ENCODE results near the gene FADS3.

Gene FADS3

GRCh38 chr11:61908730-61909316 is 17.5 kb upstream of the FADS3 start:
- no peaks in the 10 kb centered on the region for H3K9me3 Mint-ChIP-seq
- H3K4me3 Mint-ChIP-seq = no peak overlapping the region
- H3K27ac Mint-ChIP-seq = no peak overlapping the region
- H3K27me3 Mint-ChIP-seq = peaks cover 5 to 12% of the 10 kb centered on the region in 2 donors
- ATAC-seq (replicated peaks) (no peak), DNase-seq (no peak)
- H3K4me1 Mint-ChIP-seq = peaks cover 11 to 20% of the 10 kb centered on the region in 2 donors
- H3K36me3 Mint-ChIP-seq = no peaks in the 10 kb centered on the region

GRCh38 chr11:61907871-61908729 is 16.8 kb upstream of the FADS3 start:
- Mint-ChIP-seq H3K27ac (no peak overlapping the region), H3K27me3 (peaks cover 8 to 13% of the 10 kb centered on the region in 2 donors), H3K36me3 (no peaks in the 10 kb centered on the region), H3K9me3 (no peaks in the 10 kb centered on the region), H3K4me3 (no peak overlapping the region), H3K4me1 (peaks cover 11 to 20% of the 10 kb centered on the region in 2 donors)
- no peak for DNase-seq
- ATAC-seq (replicated peaks) = no peak

- H3K27me3 Mint-ChIP-seq = peaks cover 5 to 8% of the 10 kb centered on the region in 2 donors
- no peak overlapping the region for H3K4me3 Mint-ChIP-seq
- H3K27ac Mint-ChIP-seq = no peak overlapping the region
- no peaks in the 10 kb centered on the region for H3K9me3 Mint-ChIP-seq
- ATAC-seq (replicated peaks) (no peak), DNase-seq (no peak)
- H3K4me1 Mint-ChIP-seq = peaks cover 7 to 12% of the 10 kb centered on the region in 2 donors
- H3K36me3 Mint-ChIP-seq = no peaks in the 10 kb centered on the region
Measured at GRCh38 chr11:61907282-61907681, 15.9 kb upstream of the FADS3 start.

GRCh38 chr11:61906522-61906909 is 15.2 kb upstream of the FADS3 start:
- H3K27ac Mint-ChIP-seq = no peak overlapping the region
- DNase-seq (no peak), ATAC-seq (replicated peaks) (no peak)
- H3K36me3 Mint-ChIP-seq = no peaks in the 10 kb centered on the region
- no peak overlapping the region for H3K4me3 Mint-ChIP-seq
- no peaks in the 10 kb centered on the region for H3K9me3 Mint-ChIP-seq
- H3K4me1 Mint-ChIP-seq = peaks cover 6 to 7% of the 10 kb centered on the region in 2 donors
- peaks cover 5 to 8% of the 10 kb centered on the region in 2 donors for H3K27me3 Mint-ChIP-seq

- no peak overlapping the region for H3K4me3 Mint-ChIP-seq
Measured at GRCh38 chr11:61905801-61906521, 14.6 kb upstream of the FADS3 start.

GRCh38 chr11:61905067-61905696 is 13.8 kb upstream of the FADS3 start:
- peaks cover 5 to 8% of the 10 kb centered on the region in 2 donors for H3K27me3 Mint-ChIP-seq
- H3K4me1 Mint-ChIP-seq = peaks cover 5 to 7% of the 10 kb centered on the region in 2 donors
- H3K9me3 Mint-ChIP-seq = no peaks in the 10 kb centered on the region
- DNase-seq = no peak
- H3K4me3 Mint-ChIP-seq = no peak overlapping the region
- H3K27ac Mint-ChIP-seq = no peak overlapping the region
- no peaks in the 10 kb centered on the region for H3K36me3 Mint-ChIP-seq
- no peak for ATAC-seq (replicated peaks)

More at GRCh38 chr11:61905801-61906521, 14.6 kb upstream of the FADS3 start:
- Mint-ChIP-seq H3K36me3 (no peaks in the 10 kb centered on the region), H3K27ac (no peak overlapping the region), H3K27me3 (peaks cover 5 to 8% of the 10 kb centered on the region in 2 donors), H3K4me1 (peaks cover 5 to 7% of the 10 kb centered on the region in 2 donors), H3K9me3 (no peaks in the 10 kb centered on the region)
- ATAC-seq (replicated peaks) (no peak), DNase-seq (no peak)

GRCh38 chr11:61904539-61905048 is 13.2 kb upstream of the FADS3 start:
- no peak overlapping the region for H3K4me3 Mint-ChIP-seq
- no peaks in the 10 kb centered on the region for H3K9me3 Mint-ChIP-seq
- peaks cover 5 to 8% of the 10 kb centered on the region in 2 donors for H3K27me3 Mint-ChIP-seq
- peaks cover 7% of the 10 kb centered on the region in 2 donors for H3K4me1 Mint-ChIP-seq
- ATAC-seq (replicated peaks) = peak; percentile 41 to 48
- no peak overlapping the region for H3K27ac Mint-ChIP-seq
- no peak for DNase-seq
- no peaks in the 10 kb centered on the region for H3K36me3 Mint-ChIP-seq

GRCh38 chr11:61903845-61904244 is 12.5 kb upstream of the FADS3 start:
- Mint-ChIP-seq H3K4me1 (peaks cover 14 to 15% of the 10 kb centered on the region in 2 donors), H3K9me3 (no peaks in the 10 kb centered on the region)

GRCh38 chr11:61902313-61902712 is 11.0 kb upstream of the FADS3 start:
- Mint-ChIP-seq H3K36me3 (no peaks in the 10 kb centered on the region), H3K27me3 (peaks cover 5 to 8% of the 10 kb centered on the region in 2 donors), H3K4me3 (no peak overlapping the region), H3K9me3 (no peaks in the 10 kb centered on the region), H3K4me1 (peaks cover 22 to 30% of the 10 kb centered on the region in 2 donors), H3K27ac (no peak overlapping the region)
- DNase-seq (no peak), ATAC-seq (replicated peaks) (no peak)

More at GRCh38 chr11:61903845-61904244, 12.5 kb upstream of the FADS3 start:
- Mint-ChIP-seq H3K27me3 (peaks cover 5 to 8% of the 10 kb centered on the region in 2 donors), H3K4me3 (no peak overlapping the region), H3K27ac (no peak overlapping the region), H3K36me3 (no peaks in the 10 kb centered on the region)
- ATAC-seq (replicated peaks) = no peak
- no peak for DNase-seq

GRCh38 chr11:61901397-61901796 is 10.1 kb upstream of the FADS3 start:
- Mint-ChIP-seq H3K27ac (no peak overlapping the region), H3K9me3 (no peaks in the 10 kb centered on the region), H3K27me3 (peaks cover 5 to 8% of the 10 kb centered on the region in 2 donors), H3K36me3 (no peaks in the 10 kb centered on the region), H3K4me1 (peaks cover 19 to 31% of the 10 kb centered on the region in 2 donors), H3K4me3 (no peak overlapping the region)
- DNase-seq (no peak), ATAC-seq (replicated peaks) (no peak)

- H3K36me3 Mint-ChIP-seq = no peaks in the 10 kb centered on the region
- DNase-seq = no peak
- peaks cover 21 to 31% of the 10 kb centered on the region in 2 donors for H3K4me1 Mint-ChIP-seq
- ATAC-seq (replicated peaks) = no peak
- no peaks in the 10 kb centered on the region for H3K9me3 Mint-ChIP-seq
- H3K27me3 Mint-ChIP-seq = peaks cover 5 to 8% of the 10 kb centered on the region in 2 donors
- H3K27ac Mint-ChIP-seq = peak overlapping the region; percentile 42
- H3K4me3 Mint-ChIP-seq = no peak overlapping the region
Measured at GRCh38 chr11:61900251-61900650, 8.9 kb upstream of the FADS3 start.

GRCh38 chr11:61899146-61899841 is 7.9 kb upstream of the FADS3 start:
- no peak overlapping the region for H3K4me3 Mint-ChIP-seq

GRCh38 chr11:61898247-61898582 is 6.9 kb upstream of the FADS3 start:
- ATAC-seq (replicated peaks) (no peak), DNase-seq (no peak)
- peaks cover 27 to 40% of the 10 kb centered on the region in 2 donors for H3K4me1 Mint-ChIP-seq
- no peak overlapping the region for H3K27ac Mint-ChIP-seq
- H3K9me3 Mint-ChIP-seq = no peaks in the 10 kb centered on the region
- no peak overlapping the region for H3K4me3 Mint-ChIP-seq
- no peaks in the 10 kb centered on the region for H3K27me3 Mint-ChIP-seq
- H3K36me3 Mint-ChIP-seq = no peaks in the 10 kb centered on the region

More at GRCh38 chr11:61899146-61899841, 7.9 kb upstream of the FADS3 start:
- Mint-ChIP-seq H3K27me3 (peaks cover 5 to 8% of the 10 kb centered on the region in 2 donors), H3K4me1 (peaks cover 21 to 31% of the 10 kb centered on the region in 2 donors), H3K27ac (peak overlapping the region; percentile 88), H3K9me3 (no peaks in the 10 kb centered on the region), H3K36me3 (no peaks in the 10 kb centered on the region)
- ATAC-seq (replicated peaks) (peak; percentile 94), DNase-seq (peak; percentile 87)
